ENCODE measurements around the gene KDELR1.
"Not testable (repeated sequence)": the region's sequence is repeated elsewhere in the genome, so short reads cannot be mapped to it uniquely, and the experiment has no call there.

KDELR1 gene

DNA sequence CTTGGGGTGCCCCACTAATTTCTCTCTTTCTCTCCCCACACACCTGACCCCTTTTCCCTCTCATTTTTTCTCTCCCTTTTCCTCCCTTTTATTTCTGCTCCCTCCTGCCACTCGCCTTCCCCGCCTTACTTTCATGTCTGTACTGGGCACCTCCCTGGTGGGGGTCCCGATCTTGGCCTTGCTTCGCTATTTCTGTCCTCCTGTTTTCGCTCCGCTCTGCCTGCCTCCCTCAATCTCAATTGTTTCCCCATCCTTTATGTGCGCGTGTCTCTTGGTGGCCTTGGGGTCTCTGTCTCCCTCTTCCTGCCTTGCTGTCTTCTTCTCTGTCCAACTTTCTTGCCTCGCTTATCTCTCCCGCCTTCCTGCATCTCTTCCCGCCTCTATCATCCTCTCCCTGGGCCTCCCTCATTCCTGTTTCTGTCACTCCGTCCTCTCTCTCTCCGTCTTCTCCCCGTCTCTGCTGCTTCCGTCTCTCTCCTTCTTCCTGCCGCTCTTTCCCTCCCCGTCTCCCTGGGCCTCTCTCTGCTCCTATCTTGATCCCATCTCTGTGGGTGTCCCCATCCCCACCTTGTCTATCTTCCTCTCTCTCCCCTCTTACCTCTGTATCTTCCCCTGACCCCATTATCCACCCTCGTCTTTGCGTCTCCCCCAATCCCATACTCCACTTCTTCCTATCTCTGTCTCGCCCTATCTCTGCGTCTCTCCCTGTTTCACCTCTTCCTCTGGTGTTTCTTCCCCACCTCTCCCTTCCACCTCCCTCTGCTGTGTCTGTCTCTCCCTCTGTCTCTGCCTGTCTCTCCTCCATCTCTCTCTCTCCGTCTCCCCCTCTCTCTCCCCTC is 6.1 kb upstream of the KDELR1 start:
- DNase-seq (ENCODE audit: low read depth in 3 of 3, low spot score in 1 of 3) = no peak

DNA sequence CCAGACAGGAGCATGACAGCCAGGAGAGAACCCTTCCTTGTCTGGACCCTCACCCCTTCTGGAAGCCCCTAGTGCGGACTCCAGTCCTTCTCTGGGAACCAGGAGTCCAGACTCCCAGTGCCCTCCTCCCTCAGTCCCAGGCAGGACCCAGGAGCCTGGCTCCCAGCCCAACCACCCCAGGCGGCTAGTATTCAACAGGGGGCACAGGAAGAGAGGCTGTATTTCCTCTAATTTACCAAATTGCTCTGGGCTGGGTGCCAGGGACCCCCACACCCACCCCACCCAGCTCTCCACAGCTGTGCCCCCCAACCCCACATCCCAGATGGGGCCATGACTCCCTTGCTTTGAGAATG is 5.4 kb upstream of the KDELR1 start:
- no peak for DNase-seq (ENCODE audit: low read depth in 3 of 3, low spot score in 1 of 3)

- DNase-seq (ENCODE audit: low read depth in 3 of 3, low spot score in 1 of 3) = no peak
Measured at GRCh38 chr19:48396016-48396823, 4.9 kb upstream of the KDELR1 start.

DNA sequence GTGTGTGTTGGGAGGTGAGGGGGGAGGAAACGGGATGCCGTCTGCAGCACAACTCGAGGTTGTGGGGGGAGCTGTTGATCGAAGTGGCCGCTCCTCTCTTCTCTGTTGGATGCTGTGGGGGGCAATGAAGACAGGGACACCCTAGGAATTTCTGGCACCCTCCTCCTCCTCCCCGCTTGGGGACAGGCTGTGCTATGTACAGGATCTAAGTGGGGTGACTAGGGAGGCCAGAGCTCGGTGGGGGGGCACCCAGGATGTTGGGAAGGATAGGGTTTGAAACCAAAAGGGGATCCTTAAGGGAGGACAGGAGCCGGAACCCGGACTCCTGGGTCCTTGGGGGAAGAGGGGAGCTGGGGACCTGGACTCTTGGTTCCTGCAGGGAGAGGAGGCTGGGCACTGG is 4.1 kb upstream of the KDELR1 start:
- DNase-seq (ENCODE audit: low read depth in 3 of 3, low spot score in 1 of 3) = no peak

- DNase-seq (ENCODE audit: low read depth in 3 of 3, low spot score in 1 of 3) = no peak
Measured at GRCh38 chr19:48395170-48395455, 3.8 kb upstream of the KDELR1 start.

DNA sequence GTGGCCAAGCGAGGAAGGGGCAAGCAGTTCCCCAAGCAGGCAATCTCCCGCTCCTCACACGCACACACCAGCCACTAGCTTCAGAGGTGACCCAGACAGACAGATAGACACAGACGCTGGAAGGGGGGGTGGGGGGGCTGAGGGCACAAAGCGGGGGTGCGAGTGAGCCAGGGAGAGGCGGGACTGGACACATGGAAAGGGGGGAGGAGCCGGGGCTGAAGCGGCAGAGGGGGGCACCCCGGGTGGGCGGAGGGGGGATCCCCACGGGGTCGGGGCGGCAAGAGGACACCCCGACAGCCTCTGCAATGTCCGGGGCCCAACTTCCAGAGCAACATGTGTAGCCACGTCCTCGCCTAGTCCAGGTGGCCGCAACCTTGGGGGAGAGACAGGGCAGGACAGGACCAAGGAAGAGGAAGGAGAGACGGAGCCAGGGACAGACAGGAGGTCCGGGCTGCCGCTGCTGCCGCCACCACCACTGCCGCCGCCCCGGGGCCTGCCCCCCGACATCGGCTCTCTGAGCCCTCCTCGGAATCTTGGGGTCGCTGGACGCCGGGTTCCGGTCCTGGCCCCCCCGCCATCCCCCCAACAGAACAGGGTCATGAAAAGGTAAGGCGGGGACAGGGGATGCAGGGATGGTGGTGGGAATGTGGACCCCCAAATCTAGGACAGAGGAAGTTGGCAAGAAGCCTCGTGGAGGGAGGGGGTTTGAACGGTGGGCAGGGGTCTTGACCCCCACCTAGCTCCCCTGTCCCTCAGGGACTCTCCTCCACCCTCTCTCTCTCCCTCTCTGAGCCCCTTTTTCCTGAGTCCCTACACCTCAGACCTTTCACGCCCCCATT is 3.2 kb upstream of the KDELR1 start:
- no peak for DNase-seq (ENCODE audit: low read depth in 3 of 3, low spot score in 1 of 3)

- no peak for DNase-seq (ENCODE audit: low read depth in 3 of 3, low spot score in 1 of 3)
Measured at GRCh38 chr19:48393559-48394330, 2.4 kb upstream of the KDELR1 start, which contains the start of gene GRIN2D. TSS of gene GRIN2D (plus strand) at chr19:48393668. CDS start at chr19:48398393, 4,725 bp downstream.

DNA sequence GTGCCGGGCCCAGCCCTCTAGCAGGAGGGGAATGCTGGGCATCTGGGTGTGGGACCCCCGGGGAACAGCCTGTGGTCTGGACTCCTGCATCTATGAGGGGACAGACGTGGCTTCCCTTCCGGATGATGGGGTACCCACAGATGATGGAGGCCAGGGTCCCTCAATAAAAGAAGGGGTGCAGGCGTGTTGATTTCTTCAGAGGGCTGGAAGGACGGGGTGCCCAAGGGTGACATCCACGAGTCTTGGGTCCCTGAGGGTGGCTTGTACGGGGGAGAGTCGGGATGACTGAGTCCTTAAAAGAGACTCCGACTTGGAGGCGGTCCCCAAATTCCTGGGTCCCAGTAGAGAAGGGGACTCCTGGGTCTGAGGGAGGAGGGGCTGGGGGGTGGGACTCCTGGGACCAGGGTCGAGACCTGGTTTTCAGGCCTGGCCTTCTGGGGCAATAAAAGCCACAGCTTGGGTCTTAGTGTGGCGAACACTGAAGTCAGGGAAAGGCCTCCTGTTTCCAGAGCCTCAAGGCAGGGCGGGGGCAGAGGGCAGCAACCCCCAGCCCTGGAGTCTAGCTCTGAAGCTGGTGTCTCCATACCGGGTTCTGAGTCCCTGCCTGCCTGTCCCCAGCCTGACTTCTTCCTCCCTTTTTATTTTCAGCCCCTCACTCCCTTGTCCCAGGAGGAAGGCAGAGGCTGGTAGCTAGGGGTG is 1.7 kb upstream of the KDELR1 start:
- no peak for DNase-seq (ENCODE audit: low read depth in 3 of 3, low spot score in 1 of 3)

DNA sequence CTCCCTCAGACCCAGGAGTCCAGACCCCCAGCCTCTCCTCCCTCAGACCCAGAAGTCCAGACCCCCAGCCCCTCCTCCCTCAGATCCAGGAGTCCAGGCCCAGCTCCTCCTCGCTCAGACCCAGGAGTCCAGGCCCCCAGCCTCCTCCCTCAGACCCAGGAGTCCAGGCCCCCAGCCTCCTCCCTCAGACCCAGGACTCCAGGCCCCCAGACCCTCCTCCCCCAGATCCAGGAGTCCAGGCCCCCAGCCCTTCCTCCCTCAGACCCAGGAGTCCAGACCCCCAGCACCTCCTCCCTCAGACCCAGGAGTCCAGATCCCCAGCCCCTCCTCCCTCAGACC is 624 bp upstream of the KDELR1 start:
- DNase-seq (ENCODE audit: low read depth in 3 of 3, low spot score in 1 of 3) = not testable (repeated sequence)

GRCh38 chr19:48390188-48391099 is 907 bp downstream of the KDELR1 start:
- peak in 2 of 3 donors; percentile 31 to 55 for DNase-seq (ENCODE audit: low read depth in 3 of 3, low spot score in 1 of 3)

GRCh38 chr19:48386981-48387380 is 4.4 kb downstream of the KDELR1 start:
- no peak for DNase-seq (ENCODE audit: low read depth in 3 of 3, low spot score in 1 of 3)

- no peak for DNase-seq (ENCODE audit: low read depth in 3 of 3, low spot score in 1 of 3)
Measured at GRCh38 chr19:48385461-48386087, 5.8 kb downstream of the KDELR1 start.

GRCh38 chr19:48382286-48382685 is 9.1 kb downstream of the KDELR1 start:
- DNase-seq (ENCODE audit: low read depth in 3 of 3, low spot score in 1 of 3) = no peak

DNA sequence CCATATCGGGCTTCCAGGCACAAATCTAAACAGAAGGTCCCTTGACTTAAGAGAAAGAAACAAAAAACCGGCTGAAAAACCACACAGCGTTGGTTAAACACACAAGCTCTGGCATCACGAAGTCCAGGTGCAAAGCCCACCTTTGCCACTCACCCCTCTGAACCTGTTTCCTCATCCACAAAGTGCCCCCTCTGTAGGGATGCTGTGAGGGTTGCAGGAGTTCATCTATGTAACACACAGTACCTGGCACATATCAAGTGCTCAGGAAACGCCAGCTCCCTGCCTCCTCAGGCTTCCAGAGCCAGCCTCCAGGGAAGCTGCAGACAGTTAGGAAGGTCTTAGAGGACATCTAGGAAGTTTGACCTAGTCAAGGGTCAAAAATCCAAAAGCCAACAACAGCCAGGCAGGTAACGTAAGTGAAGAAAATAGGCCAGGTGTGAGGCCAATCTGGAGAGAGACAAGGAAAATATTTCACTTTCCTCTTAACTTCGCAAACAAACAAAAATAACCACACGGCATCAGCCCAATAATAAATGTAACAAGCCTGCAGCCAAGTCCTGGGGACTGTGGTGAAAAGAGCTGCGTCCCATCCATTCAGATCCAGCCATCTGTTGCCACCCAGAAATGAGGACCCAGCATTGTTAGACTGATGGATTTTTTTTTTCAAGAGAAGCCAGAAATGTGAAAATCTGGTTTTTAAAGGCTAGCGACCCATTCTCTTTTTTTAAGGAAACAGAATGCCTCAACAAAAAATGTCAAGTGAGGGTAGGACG is 10.0 kb downstream of the KDELR1 start:
- no peak for DNase-seq (ENCODE audit: low read depth in 3 of 3, low spot score in 1 of 3)

GRCh38 chr19:48379058-48379457 is 12.3 kb downstream of the KDELR1 start:
- DNase-seq (ENCODE audit: low read depth in 3 of 3, low spot score in 1 of 3) = no peak

- DNase-seq (ENCODE audit: low read depth in 3 of 3, low spot score in 1 of 3) = no peak
Measured at GRCh38 chr19:48378194-48378570, 13.2 kb downstream of the KDELR1 start.

- no peak for DNase-seq (ENCODE audit: low read depth in 3 of 3, low spot score in 1 of 3)
Measured at GRCh38 chr19:48373567-48373966, 17.8 kb downstream of the KDELR1 start.

- no peak for DNase-seq (ENCODE audit: low read depth in 3 of 3, low spot score in 1 of 3)
Measured at GRCh38 chr19:48372904-48373303, 18.4 kb downstream of the KDELR1 start.

Data from stimulated activated CD4-positive, alpha-beta T cell treated with anti-CD3 and anti-CD28 coated beads, TNF-alpha, amount 100 ng/mL, for 1 hour (primary cell).